DND-41 (cell line): ENCODE data around the gene SPRED1.

Experiments used
- EZH2 ChIP-seq: IDR thresholded peaks from 3 replicates; pipeline ENCODE4 v1.6.1; 2012; ENCODE audit warnings: borderline replicate concordance, low read depth, mild to moderate bottlenecking, moderate library complexity, low read length, inconsistent platforms; ENCODE audit not compliant: severe bottlenecking
- TF ChIP-seq, protein P1 (sequence below): IDR thresholded peaks from 2 replicates; pipeline ENCODE4 v1.5.1; 2012; ENCODE audit warnings: borderline replicate concordance, low read length, moderate library complexity, mild to moderate bottlenecking; ENCODE audit not compliant: poor library complexity, severe bottlenecking; ENCODE audit errors: extremely low read depth

DNA sequence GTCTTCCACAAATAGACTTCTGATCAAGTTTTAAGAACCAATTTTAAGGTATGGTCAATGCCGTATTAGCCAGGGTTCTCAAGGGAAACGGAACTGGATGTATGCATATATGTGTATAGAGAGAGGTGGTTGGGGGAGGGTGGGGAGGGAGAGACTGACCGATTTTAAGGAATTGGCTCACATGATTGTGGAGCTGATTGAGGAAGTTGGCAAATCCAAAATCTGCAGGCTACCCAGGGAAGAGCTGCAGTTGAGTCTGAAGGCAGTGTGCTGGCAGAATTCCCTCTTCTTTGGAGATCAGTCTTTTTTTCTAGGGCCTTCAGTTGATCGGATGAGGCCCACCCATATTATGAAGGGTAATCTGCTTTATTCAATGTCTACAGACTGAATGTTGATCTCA is 40.8 kb upstream of the SPRED1 start:
- TF ChIP-seq, protein P1, sequence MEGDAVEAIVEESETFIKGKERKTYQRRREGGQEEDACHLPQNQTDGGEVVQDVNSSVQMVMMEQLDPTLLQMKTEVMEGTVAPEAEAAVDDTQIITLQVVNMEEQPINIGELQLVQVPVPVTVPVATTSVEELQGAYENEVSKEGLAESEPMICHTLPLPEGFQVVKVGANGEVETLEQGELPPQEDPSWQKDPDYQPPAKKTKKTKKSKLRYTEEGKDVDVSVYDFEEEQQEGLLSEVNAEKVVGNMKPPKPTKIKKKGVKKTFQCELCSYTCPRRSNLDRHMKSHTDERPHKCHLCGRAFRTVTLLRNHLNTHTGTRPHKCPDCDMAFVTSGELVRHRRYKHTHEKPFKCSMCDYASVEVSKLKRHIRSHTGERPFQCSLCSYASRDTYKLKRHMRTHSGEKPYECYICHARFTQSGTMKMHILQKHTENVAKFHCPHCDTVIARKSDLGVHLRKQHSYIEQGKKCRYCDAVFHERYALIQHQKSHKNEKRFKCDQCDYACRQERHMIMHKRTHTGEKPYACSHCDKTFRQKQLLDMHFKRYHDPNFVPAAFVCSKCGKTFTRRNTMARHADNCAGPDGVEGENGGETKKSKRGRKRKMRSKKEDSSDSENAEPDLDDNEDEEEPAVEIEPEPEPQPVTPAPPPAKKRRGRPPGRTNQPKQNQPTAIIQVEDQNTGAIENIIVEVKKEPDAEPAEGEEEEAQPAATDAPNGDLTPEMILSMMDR, result no peak
- no peak for TF ChIP-seq EZH2
